Peyer's patch (tissue), 4 donors: ENCODE results near the gene ASCC3. TPM values are rescaled to one million over a fixed set of nuclear protein-coding genes. Genes with fewer than 3 reads are reported as not detected.

ENCODE experiments used
- DNase-seq, 3 donors: peaks; one replicate each; pipeline ENCODE4 v3.0.0-alpha.2; 2017 to 2019
- H3K27ac ChIP-seq, 4 donors: fragments of 200-600 bp; sonication (generic); one replicate each; pipeline ENCODE4 v1.5.1; 2016 to 2019
- H3K27me3 ChIP-seq, 2 donors: fragments of 200-600 bp; sonication (generic); one replicate each; pipeline ENCODE4 v1.5.1; 2019
- H3K36me3 ChIP-seq, 3 donors: fragments of 200-600 bp; sonication (generic); one replicate each; pipeline ENCODE4 v1.5.1; 2016 to 2019
- H3K4me1 ChIP-seq, 4 donors: fragments of 200-600 bp; sonication (generic); one replicate each; pipeline ENCODE4 v1.5.1; 2016 to 2019
- H3K4me3 ChIP-seq, 4 donors: fragments of 200-600 bp; sonication (generic); 1 replicate in 3 of 4; 2 replicates in 1 of 4; pipeline ENCODE4 v1.5.1; 2016 to 2019; ENCODE audit warnings: mild to moderate bottlenecking in 1 of 4
- H3K9me3 ChIP-seq, 4 donors: fragments of 200-600 bp; sonication (generic); one replicate each; pipeline ENCODE4 v1.5.1; 2016 to 2019; ENCODE audit warnings: mild to moderate bottlenecking in 1 of 4
- CTCF ChIP-seq, 6 experiments: fragments of 450-650 bp in 4 of 6; fragments of 200-600 bp in 2 of 6; sonication (generic) in 1 of 6; IDR thresholded peaks; one replicate each; pipeline ENCODE4 v1.5.1; 2017 to 2019; ENCODE audit warnings: antibody characterized with exemption in 6 of 6, mild to moderate bottlenecking in 3 of 6, moderate library complexity in 1 of 6
- POLR2A ChIP-seq, 2 donors: fragments of 450-650 bp; IDR thresholded peaks; one replicate each; pipeline ENCODE4 v1.5.1; 2017; ENCODE audit warnings: antibody characterized with exemption in 2 of 2, mild to moderate bottlenecking in 2 of 2, moderate library complexity in 2 of 2
- total RNA-seq, 4 donors: library from RNA; depleted of rRNA; stranded (reverse); fragments of >200 nt; gene quantifications; one replicate each; pipeline ENCODE4 v1.1.0, GENCODE V29; 2016

ASCC3 gene
- total RNA-seq, 4 donors from 2014 or later: 21.1 to 69.3 (median 40.6) TPM

- Histone ChIP-seq H3K4me3 (no peak overlapping the region), H3K27ac (no peak overlapping the region), H3K36me3 (no peaks in the 10 kb centered on the region), H3K27me3 (peaks cover 0 to 65% of the 10 kb centered on the region in 2 donors), H3K9me3 (peaks cover 0 to 8% (median 0%) of the 10 kb centered on the region in 4 donors), H3K4me1 (peaks cover 0 to 17% (median 0%) of the 10 kb centered on the region in 4 donors)
- no peak for DNase-seq
- TF ChIP-seq POLR2A (IDR thresholded peaks at IDR 0.05): no peak
- no peak for TF ChIP-seq CTCF (IDR thresholded peaks at IDR 0.05)
These were observed 421.4 kb downstream of the ASCC3 start for GRCh38 chr6:100459592-100460184.

GRCh38 chr6:100458841-100459591, 422.1 kb downstream of the ASCC3 start:
- H3K27ac ChIP-seq: no peak overlapping the region
- H3K9me3 ChIP-seq: peaks cover 0 to 10% (median 0%) of the 10 kb centered on the region in 4 donors
- peaks cover 0 to 11% (median 0%) of the 10 kb centered on the region in 4 donors for H3K4me1 ChIP-seq
- TF ChIP-seq POLR2A (IDR thresholded peaks at IDR 0.05) (no peak), CTCF (IDR thresholded peaks at IDR 0.05) (no peak)
- no peak for DNase-seq
- H3K27me3 ChIP-seq: peaks cover 0 to 60% of the 10 kb centered on the region in 2 donors
- no peak overlapping the region for H3K4me3 ChIP-seq
- H3K36me3 ChIP-seq: no peaks in the 10 kb centered on the region
